ENCODE data around the gene DSTYK.
"Not testable (repeated sequence)": the region's sequence is repeated elsewhere in the genome, so short reads cannot be mapped to it uniquely, and the experiment has no call there.

Gene DSTYK

DNA sequence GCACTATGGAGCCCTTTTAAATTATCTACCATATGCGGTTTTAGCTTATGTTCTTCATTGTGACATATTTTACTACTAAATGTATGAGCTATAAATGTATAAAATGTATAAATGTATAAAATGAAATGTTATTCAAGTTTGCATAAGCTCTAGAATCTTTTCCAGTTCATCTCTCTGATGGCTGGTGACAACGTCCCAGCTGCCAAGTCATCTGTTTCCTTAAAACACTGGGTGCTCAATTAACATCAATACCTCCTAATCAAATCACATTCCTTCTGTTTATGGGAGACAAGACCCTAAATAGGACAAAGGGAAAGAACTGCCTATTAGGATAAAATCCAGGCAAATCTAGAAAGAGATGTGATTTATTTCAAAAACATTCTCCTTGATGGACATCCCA, 22.9 kb downstream of the DSTYK start:
- no peak overlapping the region for H3K27ac ChIP-seq
- no peak for DNase-seq (ENCODE audit: low spot score)
- TF ChIP-seq, protein P1, sequence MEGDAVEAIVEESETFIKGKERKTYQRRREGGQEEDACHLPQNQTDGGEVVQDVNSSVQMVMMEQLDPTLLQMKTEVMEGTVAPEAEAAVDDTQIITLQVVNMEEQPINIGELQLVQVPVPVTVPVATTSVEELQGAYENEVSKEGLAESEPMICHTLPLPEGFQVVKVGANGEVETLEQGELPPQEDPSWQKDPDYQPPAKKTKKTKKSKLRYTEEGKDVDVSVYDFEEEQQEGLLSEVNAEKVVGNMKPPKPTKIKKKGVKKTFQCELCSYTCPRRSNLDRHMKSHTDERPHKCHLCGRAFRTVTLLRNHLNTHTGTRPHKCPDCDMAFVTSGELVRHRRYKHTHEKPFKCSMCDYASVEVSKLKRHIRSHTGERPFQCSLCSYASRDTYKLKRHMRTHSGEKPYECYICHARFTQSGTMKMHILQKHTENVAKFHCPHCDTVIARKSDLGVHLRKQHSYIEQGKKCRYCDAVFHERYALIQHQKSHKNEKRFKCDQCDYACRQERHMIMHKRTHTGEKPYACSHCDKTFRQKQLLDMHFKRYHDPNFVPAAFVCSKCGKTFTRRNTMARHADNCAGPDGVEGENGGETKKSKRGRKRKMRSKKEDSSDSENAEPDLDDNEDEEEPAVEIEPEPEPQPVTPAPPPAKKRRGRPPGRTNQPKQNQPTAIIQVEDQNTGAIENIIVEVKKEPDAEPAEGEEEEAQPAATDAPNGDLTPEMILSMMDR (conservative IDR thresholded peaks at IDR 0.05; ENCODE audit: low read depth) = no peak
- ChIA-PET POLR2A (ENCODE audit: low non-redundant PET) (no interaction called here), CTCF (no interaction called here)

DNA sequence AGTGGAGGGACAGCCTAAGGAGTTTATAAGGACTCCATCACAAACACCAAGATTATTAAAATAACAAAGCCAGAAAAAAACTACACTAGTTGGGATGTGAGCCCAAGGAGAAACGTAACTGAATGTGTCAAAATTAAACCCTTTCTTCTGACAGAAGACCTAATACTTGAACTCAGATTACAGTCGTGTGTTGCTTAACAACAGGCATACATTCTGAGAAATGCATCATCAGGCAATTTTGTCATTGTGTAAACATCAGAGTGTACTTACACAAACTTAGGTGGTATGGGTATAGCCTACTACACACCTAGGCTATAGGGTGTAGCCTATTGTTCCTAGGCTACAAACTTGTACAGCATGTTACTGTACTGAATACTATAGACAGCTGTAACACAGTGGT, 23.4 kb downstream of the DSTYK start:
- no peak for DNase-seq (ENCODE audit: low spot score)
- ChIA-PET POLR2A (ENCODE audit: low non-redundant PET) (no interaction called here), CTCF (no interaction called here)
- H3K27ac ChIP-seq = no peak overlapping the region
- TF ChIP-seq, protein P1 (conservative IDR thresholded peaks at IDR 0.05; ENCODE audit: low read depth) = no peak

DNA sequence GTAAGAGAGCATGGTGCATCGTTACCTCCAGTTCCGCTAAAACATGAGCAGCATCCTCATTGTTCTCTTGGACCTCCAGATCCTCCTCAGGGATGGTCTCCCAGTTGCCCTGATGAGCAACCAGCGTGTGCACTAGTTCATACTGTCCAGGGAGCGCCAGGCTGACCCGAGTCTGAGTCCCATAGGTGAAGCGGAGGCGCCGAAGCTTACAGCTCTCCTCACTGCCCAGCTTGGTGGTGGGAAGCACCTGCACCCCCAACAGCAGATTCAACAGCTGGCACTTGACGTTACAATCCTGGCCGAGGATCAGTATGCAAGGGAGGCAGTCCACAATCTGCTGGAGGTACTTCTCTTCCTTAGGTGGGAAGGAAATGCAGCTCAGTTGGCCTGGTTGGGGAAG, 24.1 kb downstream of the DSTYK start:
- TF ChIP-seq, protein P1 (conservative IDR thresholded peaks at IDR 0.05; ENCODE audit: low read depth) = no peak
- no peak for DNase-seq (ENCODE audit: low spot score)
- ChIA-PET POLR2A (ENCODE audit: low non-redundant PET) (no interaction called here), CTCF (no interaction called here)
- H3K27ac ChIP-seq = no peak overlapping the region

DNA sequence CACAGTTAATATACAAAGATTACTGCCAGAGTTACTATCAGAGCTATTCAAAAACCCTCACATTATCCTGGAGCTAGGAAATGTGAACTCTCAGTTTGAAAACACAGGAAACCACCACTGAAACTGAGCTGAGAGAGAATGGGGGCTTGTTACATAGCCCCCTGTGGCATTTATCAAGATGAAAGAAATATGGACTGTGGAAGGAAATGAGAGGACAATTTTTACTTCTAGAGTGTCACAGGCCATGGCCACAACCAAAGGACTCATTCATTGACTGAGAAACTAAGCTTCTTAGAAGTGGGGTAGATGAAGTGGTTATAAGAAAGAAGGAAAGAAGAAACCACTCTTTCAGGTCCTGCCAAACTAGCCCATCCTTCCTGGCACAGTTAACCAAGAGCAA, 25.3 kb downstream of the DSTYK start:
- no peak for DNase-seq (ENCODE audit: low spot score)
- H3K27ac ChIP-seq = no peak overlapping the region
- TF ChIP-seq, protein P1 (conservative IDR thresholded peaks at IDR 0.05; ENCODE audit: low read depth) = no peak
- CTCF ChIA-PET = no interaction called here
- POLR2A ChIA-PET (ENCODE audit: low non-redundant PET) = no interaction called here

DNA sequence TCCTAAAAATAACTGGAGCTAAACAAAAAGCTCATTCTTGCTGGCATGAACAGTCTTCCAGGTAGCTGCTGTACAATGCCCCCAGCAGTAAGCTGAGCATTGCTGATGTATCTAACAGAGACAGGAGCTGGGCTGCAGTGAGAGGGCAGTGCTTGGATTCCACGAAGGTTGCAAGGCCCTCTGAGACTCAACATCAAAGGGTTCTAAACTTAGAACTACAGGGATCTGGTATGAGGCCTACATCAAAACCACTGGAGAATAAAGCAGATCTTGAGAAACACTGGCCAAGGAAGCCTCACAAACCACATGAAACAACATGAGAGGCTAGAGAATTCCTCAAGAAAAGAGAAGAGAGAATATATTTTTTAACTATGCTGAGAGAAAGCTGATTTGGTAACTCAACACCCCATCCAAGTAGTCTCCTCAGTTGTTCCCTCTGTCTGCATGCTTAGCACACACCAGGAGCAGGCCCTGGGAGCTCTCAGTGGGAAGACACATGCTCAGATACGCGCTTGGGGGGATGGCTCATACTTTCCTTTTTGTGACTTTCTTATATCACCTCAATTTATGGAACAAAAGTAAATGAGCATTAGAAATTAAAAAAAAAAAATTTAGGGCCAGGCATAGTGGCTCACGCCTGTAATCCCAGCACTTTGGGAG, 27.7 kb downstream of the DSTYK start:
- ChIA-PET POLR2A (ENCODE audit: low non-redundant PET) (no interaction called here), CTCF (interaction anchor here (0.6 to 1.0 kb wide), 4 partner anchors 12 to 897 kb away, joined by 3 to 5 read pairs (median 3); no protein-coding TSS in a partner anchor)
- no peak for DNase-seq (ENCODE audit: low spot score)
- TF ChIP-seq, protein P1 (conservative IDR thresholded peaks at IDR 0.05; ENCODE audit: low read depth) = no peak
- no peak overlapping the region for H3K27ac ChIP-seq

DNA sequence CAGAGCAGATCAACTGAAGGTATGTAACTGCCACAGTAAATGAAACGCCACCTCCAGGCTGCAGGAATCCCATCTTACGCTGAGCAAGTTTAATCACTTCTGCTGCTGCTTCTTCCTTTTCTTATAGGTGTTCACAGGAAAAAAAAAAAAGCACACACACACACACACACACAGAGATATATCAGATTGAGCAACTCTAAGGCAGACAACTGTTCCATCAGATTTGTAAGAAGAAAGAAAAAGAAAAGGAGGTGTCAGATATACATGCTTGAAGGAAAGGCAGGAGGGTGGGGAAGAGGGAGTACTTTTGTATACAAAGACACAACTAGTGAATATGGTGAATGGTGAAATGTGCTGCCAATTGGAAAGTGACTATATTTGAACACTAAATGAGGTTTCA, 28.6 kb downstream of the DSTYK start:
- no peak for DNase-seq (ENCODE audit: low spot score)
- POLR2A ChIA-PET (ENCODE audit: low non-redundant PET) = no interaction called here
- H3K27ac ChIP-seq = no peak overlapping the region
- CTCF ChIA-PET = interaction anchor here (0.6 kb wide), 1 partner anchor 896 kb away, joined by 5 read pairs; no protein-coding TSS in a partner anchor
- TF ChIP-seq, protein P1 (conservative IDR thresholded peaks at IDR 0.05; ENCODE audit: low read depth) = no peak

DNA sequence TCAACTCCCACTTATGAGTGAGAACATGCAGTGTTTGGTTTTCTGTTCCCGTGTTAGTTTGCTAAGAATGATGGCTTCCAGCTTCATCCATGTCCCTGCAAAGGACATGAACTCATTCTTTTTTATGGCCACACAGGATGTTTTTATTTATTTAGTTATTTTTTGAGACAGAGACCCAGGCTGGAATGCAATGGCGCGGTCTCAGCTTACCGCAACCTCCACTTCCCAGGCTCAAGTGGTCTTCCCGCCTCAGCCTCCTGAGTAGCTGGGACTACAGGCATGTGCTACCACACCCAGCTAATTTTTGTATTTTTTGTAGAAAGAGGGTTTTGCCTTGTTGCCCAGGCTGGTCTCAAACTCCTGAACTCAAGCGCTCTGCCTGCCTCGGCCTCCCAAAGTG, 31.2 kb downstream of the DSTYK start:
- H3K27ac ChIP-seq; POLR2A ChIA-PET (ENCODE audit: low non-redundant PET); CTCF ChIA-PET; DNase-seq (ENCODE audit: low spot score): not testable (repeated sequence)
